SK-N-SH treated with all-trans-retinoic acid at 6 μM for 48 hours (cell line): Measurements from ENCODE around the gene RGS12.

Experiments
- ARNTL ChIP-seq: fragments of 450-650 bp; formaldehyde crosslinking; IDR thresholded peaks from 2 replicates; pipeline ENCODE4 v1.5.0; 2020; ENCODE audit warnings: low read depth, mild to moderate bottlenecking, moderate library complexity, borderline replicate concordance
- BACH2 ChIP-seq: fragments of 250-450 bp; sonication (Bioruptor Pico); IDR thresholded peaks from 2 replicates; pipeline ENCODE4 v1.9.0; 2021; ENCODE audit warnings: mild to moderate bottlenecking, borderline replicate concordance
- CREB5 ChIP-seq: fragments of 250-450 bp; sonication (Bioruptor Pico); IDR thresholded peaks from 2 replicates; pipeline ENCODE4 v1.5.1; 2020; ENCODE audit warnings: low read depth, mild to moderate bottlenecking, moderate library complexity
- GLIS3 ChIP-seq: fragments of 250-450 bp; sonication (Bioruptor Pico); IDR thresholded peaks from 2 replicates; pipeline ENCODE4 v1.5.0; 2020; ENCODE audit warnings: mild to moderate bottlenecking, moderate library complexity
- RARB ChIP-seq: fragments of 250-450 bp; sonication (Bioruptor Pico); IDR thresholded peaks from 2 replicates; pipeline ENCODE4 v1.8.0; 2021; ENCODE audit warnings: mild to moderate bottlenecking, moderate library complexity
- ZFP3 ChIP-seq: fragments of 250-450 bp; sonication (Bioruptor Pico); IDR thresholded peaks from 2 replicates; pipeline ENCODE4 v1.5.0; 2020; ENCODE audit warnings: mild to moderate bottlenecking, moderate library complexity
- ZFP30 ChIP-seq: fragments of 450-650 bp; formaldehyde crosslinking; IDR thresholded peaks from 2 replicates; pipeline ENCODE4 v1.5.0; 2022; ENCODE audit warnings: mild to moderate bottlenecking, moderate library complexity
- ZNF565 ChIP-seq: fragments of 450-650 bp; formaldehyde crosslinking; conservative IDR thresholded peaks from 2 replicates; pipeline ENCODE4 v1.5.0; 2020; ENCODE audit warnings: low read depth, mild to moderate bottlenecking, moderate library complexity
- ZNF8 ChIP-seq: fragments of 450-650 bp; formaldehyde crosslinking; IDR thresholded peaks from 2 replicates; pipeline ENCODE4 v1.5.0; 2020; ENCODE audit warnings: mild to moderate bottlenecking, moderate library complexity
- TF ChIP-seq, protein P1 (sequence below): fragments of 250-450 bp; sonication (Bioruptor Pico); IDR thresholded peaks from 2 replicates; pipeline ENCODE4 v1.8.0; 2020; ENCODE audit warnings: mild to moderate bottlenecking, moderate library complexity, borderline replicate concordance
- TF ChIP-seq, protein P2 (sequence below): fragments of 250-450 bp; sonication (Bioruptor Pico); IDR thresholded peaks from 2 replicates; pipeline ENCODE4 v1.5.1; 2021; ENCODE audit warnings: mild to moderate bottlenecking, moderate library complexity

GRCh38 chr4:3328814-3329663, 36.2 kb downstream of the RGS12 start:
- no peak for TF ChIP-seq ZNF565 (CRISPR knock-in tag)
- no peak for TF ChIP-seq CREB5 (CRISPR knock-in tag)
- TF ChIP-seq ZNF8 (CRISPR knock-in tag) = no peak
- TF ChIP-seq ARNTL (CRISPR knock-in tag) = no peak
- TF ChIP-seq, protein P1, sequence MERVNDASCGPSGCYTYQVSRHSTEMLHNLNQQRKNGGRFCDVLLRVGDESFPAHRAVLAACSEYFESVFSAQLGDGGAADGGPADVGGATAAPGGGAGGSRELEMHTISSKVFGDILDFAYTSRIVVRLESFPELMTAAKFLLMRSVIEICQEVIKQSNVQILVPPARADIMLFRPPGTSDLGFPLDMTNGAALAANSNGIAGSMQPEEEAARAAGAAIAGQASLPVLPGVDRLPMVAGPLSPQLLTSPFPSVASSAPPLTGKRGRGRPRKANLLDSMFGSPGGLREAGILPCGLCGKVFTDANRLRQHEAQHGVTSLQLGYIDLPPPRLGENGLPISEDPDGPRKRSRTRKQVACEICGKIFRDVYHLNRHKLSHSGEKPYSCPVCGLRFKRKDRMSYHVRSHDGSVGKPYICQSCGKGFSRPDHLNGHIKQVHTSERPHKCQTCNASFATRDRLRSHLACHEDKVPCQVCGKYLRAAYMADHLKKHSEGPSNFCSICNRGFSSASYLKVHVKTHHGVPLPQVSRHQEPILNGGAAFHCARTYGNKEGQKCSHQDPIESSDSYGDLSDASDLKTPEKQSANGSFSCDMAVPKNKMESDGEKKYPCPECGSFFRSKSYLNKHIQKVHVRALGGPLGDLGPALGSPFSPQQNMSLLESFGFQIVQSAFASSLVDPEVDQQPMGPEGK (CRISPR knock-in tag) = no peak
- no peak for TF ChIP-seq GLIS3 (CRISPR knock-in tag)
- TF ChIP-seq, protein P2, sequence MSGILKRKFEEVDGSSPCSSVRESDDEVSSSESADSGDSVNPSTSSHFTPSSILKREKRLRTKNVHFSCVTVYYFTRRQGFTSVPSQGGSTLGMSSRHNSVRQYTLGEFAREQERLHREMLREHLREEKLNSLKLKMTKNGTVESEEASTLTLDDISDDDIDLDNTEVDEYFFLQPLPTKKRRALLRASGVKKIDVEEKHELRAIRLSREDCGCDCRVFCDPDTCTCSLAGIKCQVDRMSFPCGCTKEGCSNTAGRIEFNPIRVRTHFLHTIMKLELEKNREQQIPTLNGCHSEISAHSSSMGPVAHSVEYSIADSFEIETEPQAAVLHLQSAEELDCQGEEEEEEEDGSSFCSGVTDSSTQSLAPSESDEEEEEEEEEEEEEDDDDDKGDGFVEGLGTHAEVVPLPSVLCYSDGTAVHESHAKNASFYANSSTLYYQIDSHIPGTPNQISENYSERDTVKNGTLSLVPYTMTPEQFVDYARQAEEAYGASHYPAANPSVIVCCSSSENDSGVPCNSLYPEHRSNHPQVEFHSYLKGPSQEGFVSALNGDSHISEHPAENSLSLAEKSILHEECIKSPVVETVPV (CRISPR knock-in tag) = no peak
- TF ChIP-seq RARB (CRISPR knock-in tag) = no peak
- no peak for TF ChIP-seq BACH2
- no peak for TF ChIP-seq ZFP3 (CRISPR knock-in tag)
- no peak for TF ChIP-seq ZFP30 (CRISPR knock-in tag)
